Measurements from ENCODE around the gene KCNMB1.

GRCh38 chr5:170405817-170406216 lies 16.6 kb upstream of the KCNMB1 start:
- no peak for TF ChIP-seq EZH2 (IDR thresholded peaks at IDR 0.05)
- no peak for TF ChIP-seq POLR2AphosphoS5 (IDR thresholded peaks at IDR 0.05; ENCODE audit: borderline replicate concordance, low read depth, low read length)
